ENCODE results near the gene KRTAP4-3. TPM values are rescaled to one million over a fixed set of nuclear protein-coding genes. Genes with fewer than 3 reads are reported as not detected.

The KRTAP4-3 gene
- total and polyA plus RNA-seq, 2 of the 8 experiments (the other 6 are each of a cell fraction or from before 2014, with no cell fraction given): not detected

DNA sequence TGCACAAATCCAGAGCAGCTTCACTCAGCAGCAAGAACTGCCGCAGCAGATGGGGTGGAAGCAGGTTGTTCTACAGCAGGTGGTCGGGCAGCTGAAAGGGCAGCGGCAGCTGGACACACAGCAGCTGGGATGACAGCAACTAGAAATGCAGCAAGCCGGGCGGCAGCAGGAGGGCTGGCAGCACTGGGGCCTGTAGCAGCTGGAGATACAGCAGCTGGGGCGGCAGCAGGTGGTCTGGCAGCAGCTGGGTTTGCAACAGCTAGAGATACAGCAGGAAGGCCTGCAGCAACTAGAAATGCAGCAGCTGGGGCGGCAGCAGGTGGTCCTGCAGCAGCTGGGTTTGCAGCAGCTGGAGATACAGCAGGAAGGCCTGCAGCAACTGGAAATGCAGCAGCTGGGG lies 460 bp downstream of the KRTAP4-3 start:
- CTCF ChIA-PET (ENCODE audit: partially characterized antibody): interaction anchor here (0.6 kb wide), 2 partner anchors 8 to 548 kb away, joined by 3 read pairs; no protein-coding TSS in a partner anchor
- FAIRE-seq: no peak

More for the DNA sequence above, 460 bp downstream of the KRTAP4-3 start:
- H3K23ac ChIP-seq (ENCODE audit: insufficient read length): no peak overlapping the region
- no peak overlapping the region for H3K27ac ChIP-seq (ENCODE audit: low read depth, low read length)
- H3K79me1 ChIP-seq (ENCODE audit: low read depth, low read length): no peaks in the 10 kb centered on the region
- H3K4me2 ChIP-seq (ENCODE audit: insufficient read depth in 1 of 2, low read depth in 2 of 2, low read length in 2 of 2): no peak overlapping the region
- H3K36me3 ChIP-seq (ENCODE audit: control insufficient read depth in 2 of 4, insufficient read depth in 4 of 4, low read length in 3 of 4): no peaks in the 10 kb centered on the region
- no peak overlapping the region for H2BK15ac ChIP-seq (ENCODE audit: low read length)
- no peaks in the 10 kb centered on the region for H3K23me2 ChIP-seq (ENCODE audit: low read depth, low read length)
- no peak overlapping the region for H3K18ac ChIP-seq (ENCODE audit: extremely low read depth, low read length)
- H3K9me3 ChIP-seq (ENCODE audit: insufficient read depth in 2 of 2, low read depth in 1 of 2, low read length in 1 of 2): no peaks in the 10 kb centered on the region; a peak in 1 of 4 replicates
- no peak overlapping the region for H2BK20ac ChIP-seq (ENCODE audit: low read length)
- no peak overlapping the region for H4K91ac ChIP-seq (replicated peaks; ENCODE audit: insufficient read length, low read length)
- no peak overlapping the region for H3K4ac ChIP-seq (replicated peaks; ENCODE audit: insufficient read length, low read depth, low read length)
- H3K9ac ChIP-seq (replicated peaks in 1 of 4; ENCODE audit: extremely low read depth in 1 of 4, low read depth in 3 of 4, low read length in 3 of 4): no peak overlapping the region
- H3K56ac ChIP-seq (replicated peaks; ENCODE audit: insufficient read length, low read depth, low read length): no peak overlapping the region
- no peaks in the 10 kb centered on the region for H3K79me2 ChIP-seq (ENCODE audit: control insufficient read depth in 1 of 2, insufficient read depth in 2 of 2, low read length in 2 of 2)
- no peak overlapping the region for H4K8ac ChIP-seq (ENCODE audit: extremely low read depth, insufficient read depth, low read length)
- H3K27me3 ChIP-seq (replicated peaks in 1 of 4; ENCODE audit: control insufficient read depth in 3 of 4, extremely low read depth in 1 of 4, insufficient read depth in 3 of 4, low read length in 3 of 4): no peaks in the 10 kb centered on the region
- POLR2A ChIA-PET (ENCODE audit: partially characterized antibody): no interaction called here
- H2AFZ ChIP-seq (ENCODE audit: low read length): no peak overlapping the region
- no peak overlapping the region for H2BK5ac ChIP-seq (ENCODE audit: low read depth, low read length)
- H2BK120ac ChIP-seq (replicated peaks; ENCODE audit: low read depth, low read length): no peak overlapping the region
- no peak for DNase-seq (ENCODE audit: low read depth in 1 of 2, low spot score in 2 of 2)
- no peaks in the 10 kb centered on the region for H3K4me1 ChIP-seq (replicated peaks in 1 of 4; ENCODE audit: control insufficient read depth in 3 of 4, insufficient read depth in 4 of 4, low read length in 3 of 4)
- H2AK5ac ChIP-seq (ENCODE audit: low read depth, low read length): no peak overlapping the region
- H4K5ac ChIP-seq (ENCODE audit: insufficient read length, low read depth, low read length): no peak overlapping the region
- 90% methylated on average over 6 of the region's 7 CpGs; no CpG with 5 or more reads in 1 of the 2 experiments for WGBS, 2 experiments (ENCODE audit: extremely low coverage in 1 of 2, insufficient coverage in 1 of 2, insufficient read length in 1 of 2, insufficient replicate concordance in 2 of 2, low coverage in 1 of 2, low lambda C conversion rate in 2 of 2, missing lambda C conversion rate in 1 of 2)
- no peaks in the 10 kb centered on the region for H4K20me1 ChIP-seq (replicated peaks in 1 of 2; ENCODE audit: control insufficient read depth in 1 of 2, insufficient read depth in 2 of 2, low read length in 2 of 2)
- no peak overlapping the region for H3K14ac ChIP-seq (ENCODE audit: insufficient read length)
- no peak for TF ChIP-seq TCF12 (IDR thresholded peaks at IDR 0.05; ENCODE audit: low read depth, low read length)
- TF ChIP-seq RXRA (IDR thresholded peaks at IDR 0.05; ENCODE audit: insufficient read depth, low read depth, low read length): no peak
- H2BK12ac ChIP-seq (ENCODE audit: low read depth, low read length): no peak overlapping the region
- no peak overlapping the region for H3K4me3 ChIP-seq (ENCODE audit: extremely low read depth in 1 of 4, insufficient read depth in 2 of 4, low read depth in 3 of 4, low read length in 4 of 4)

All from H1 (cell line).